Tibial nerve (tissue), 4 donors: ENCODE data around the gene OR52N2. TPM values are rescaled to one million over a fixed set of nuclear protein-coding genes. Genes with fewer than 3 reads are reported as not detected.

Experiments used
- DNase-seq, 2 donors: peaks; one replicate each; pipeline ENCODE4 v3.0.0-alpha.2; 2019; ENCODE audit warnings: low spot score in 2 of 2
- H3K27ac ChIP-seq, 4 donors: fragments of 200-600 bp; sonication (generic) in 3 of 4; one replicate each; pipeline ENCODE4 v1.5.1; 2017 to 2019; ENCODE audit warnings: mild to moderate bottlenecking in 1 of 4
- H3K27me3 ChIP-seq, 2 donors: fragments of 200-600 bp; sonication (generic) in 1 of 2; one replicate each; pipeline versions ENCODE4 v1.5.1 to v1.6.0; 2017 to 2019
- H3K36me3 ChIP-seq, 3 donors: fragments of 200-600 bp; sonication (generic); one replicate each; pipeline ENCODE4 v1.5.1; 2018 to 2019
- H3K4me1 ChIP-seq, 4 donors: fragments of 200-600 bp; sonication (generic) in 3 of 4; one replicate each; pipeline ENCODE4 v1.5.1; 2017 to 2019
- H3K4me3 ChIP-seq, 4 donors: fragments of 200-600 bp; sonication (generic) in 3 of 4; one replicate each; pipeline ENCODE4 v1.5.1; 2017 to 2019; ENCODE audit warnings: mild to moderate bottlenecking in 1 of 4, moderate library complexity in 1 of 4
- H3K9me3 ChIP-seq, 4 donors: fragments of 200-600 bp; sonication (generic) in 3 of 4; one replicate each; pipeline ENCODE4 v1.5.1; 2017 to 2019
- CTCF ChIP-seq, 5 experiments: fragments of 200-600 bp in 3 of 5; fragments of 450-650 bp in 2 of 5; sonication (generic) in 3 of 5; IDR thresholded peaks; one replicate each; pipeline ENCODE4 v1.5.1; 2016 to 2019; ENCODE audit warnings: antibody characterized with exemption in 5 of 5, mild to moderate bottlenecking in 3 of 5, moderate library complexity in 2 of 5
- EP300 ChIP-seq, 2 donors: sonication (generic); formaldehyde crosslinking; IDR thresholded peaks; one replicate each; pipeline ENCODE4 v1.6.1; 2017; ENCODE audit warnings: antibody characterized with exemption in 2 of 2, mild to moderate bottlenecking in 1 of 2
- POLR2A ChIP-seq, 2 donors: fragments of 450-650 bp; IDR thresholded peaks; one replicate each; pipeline ENCODE4 v1.6.1; 2017; ENCODE audit warnings: antibody characterized with exemption in 2 of 2, mild to moderate bottlenecking in 2 of 2, moderate library complexity in 2 of 2
- WGBS, 2 donors: methylation state at CpG; one replicate each; pipeline ENCODE4 v1.1.5; 2018; 5-methylcytosine and 5-hydroxymethylcytosine counted together
- total RNA-seq, 4 donors: library from RNA; depleted of rRNA; stranded (reverse); fragments of >200 nt; gene quantifications; one replicate each; pipeline ENCODE4 v1.1.0, GENCODE V29; 2016

OR52N2 gene
- total RNA-seq, 4 donors from 2014 or later, result not detected

DNA sequence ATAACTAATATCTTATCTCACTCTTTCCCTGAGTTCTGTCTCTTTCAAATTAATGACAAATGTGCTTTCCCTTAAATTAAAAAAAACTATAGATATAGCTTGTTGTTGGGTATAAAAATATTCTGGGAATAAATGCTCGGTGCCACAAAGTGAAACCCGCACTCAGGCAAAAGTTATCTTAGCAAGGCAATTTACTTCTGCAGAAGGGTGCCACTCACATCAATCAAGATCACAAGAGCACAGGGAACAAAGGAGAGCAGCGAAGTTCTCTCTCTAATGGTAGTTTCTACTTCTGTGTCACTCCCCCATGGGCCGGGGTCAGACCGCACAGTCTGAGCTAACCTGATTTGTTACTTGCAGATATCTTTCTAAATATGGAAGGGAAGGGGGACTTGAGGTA, 4.7 kb upstream of the OR52N2 start:
- 86 to 93% methylated on average over 5 of the region's 5 CpGs for WGBS, 2 donors
- Histone ChIP-seq H3K4me1 (peaks cover 0 to 8% (median 0%) of the 10 kb centered on the region in 4 donors), H3K27ac (no peak overlapping the region), H3K9me3 (peaks cover 0 to 7% (median 0%) of the 10 kb centered on the region in 4 donors), H3K27me3 (no peaks in the 10 kb centered on the region), H3K36me3 (no peaks in the 10 kb centered on the region), H3K4me3 (no peak overlapping the region)
- no peak for TF ChIP-seq CTCF (IDR thresholded peaks at IDR 0.05)
- TF ChIP-seq EP300 (IDR thresholded peaks at IDR 0.05), result no peak
- TF ChIP-seq POLR2A (IDR thresholded peaks at IDR 0.05), result no peak
- no peak for DNase-seq

- 66 to 80% methylated on average over 9 to 10 of the region's 10 CpGs for WGBS, 2 donors
- H3K27ac ChIP-seq, result no peak overlapping the region
- H3K4me3 ChIP-seq, result no peak overlapping the region
- H3K9me3 ChIP-seq, result peaks cover 0 to 7% (median 0%) of the 10 kb centered on the region in 4 donors
- no peak for TF ChIP-seq EP300 (IDR thresholded peaks at IDR 0.05)
- no peak for TF ChIP-seq POLR2A (IDR thresholded peaks at IDR 0.05)
- TF ChIP-seq CTCF (IDR thresholded peaks at IDR 0.05), result no peak
- H3K36me3 ChIP-seq, result no peaks in the 10 kb centered on the region
- no peaks in the 10 kb centered on the region for H3K27me3 ChIP-seq
- DNase-seq, result no peak
- H3K4me1 ChIP-seq, result peaks cover 0 to 11% (median 0%) of the 10 kb centered on the region in 4 donors
Observed at GRCh38 chr11:5807580-5807979, 1.1 kb upstream of the OR52N2 start.

GRCh38 chr11:5809122-5809519, 397 bp downstream of the OR52N2 start:
- no peaks in the 10 kb centered on the region for H3K27me3 ChIP-seq
- H3K9me3 ChIP-seq, result peaks cover 0 to 2% (median 0%) of the 10 kb centered on the region in 4 donors
- H3K4me1 ChIP-seq, result peaks cover 0 to 11% (median 0%) of the 10 kb centered on the region in 4 donors
- TF ChIP-seq CTCF (IDR thresholded peaks at IDR 0.05), result no peak
- no peak for TF ChIP-seq POLR2A (IDR thresholded peaks at IDR 0.05)
- no peak for TF ChIP-seq EP300 (IDR thresholded peaks at IDR 0.05)
- no peak overlapping the region for H3K27ac ChIP-seq
- peak overlapping the region; percentile 43 to 61 (median 46) for H3K4me3 ChIP-seq
- no peaks in the 10 kb centered on the region for H3K36me3 ChIP-seq
- no peak for DNase-seq
- WGBS, 2 donors, result 42 to 66% methylated on average over 5 of the region's 5 CpGs

DNA sequence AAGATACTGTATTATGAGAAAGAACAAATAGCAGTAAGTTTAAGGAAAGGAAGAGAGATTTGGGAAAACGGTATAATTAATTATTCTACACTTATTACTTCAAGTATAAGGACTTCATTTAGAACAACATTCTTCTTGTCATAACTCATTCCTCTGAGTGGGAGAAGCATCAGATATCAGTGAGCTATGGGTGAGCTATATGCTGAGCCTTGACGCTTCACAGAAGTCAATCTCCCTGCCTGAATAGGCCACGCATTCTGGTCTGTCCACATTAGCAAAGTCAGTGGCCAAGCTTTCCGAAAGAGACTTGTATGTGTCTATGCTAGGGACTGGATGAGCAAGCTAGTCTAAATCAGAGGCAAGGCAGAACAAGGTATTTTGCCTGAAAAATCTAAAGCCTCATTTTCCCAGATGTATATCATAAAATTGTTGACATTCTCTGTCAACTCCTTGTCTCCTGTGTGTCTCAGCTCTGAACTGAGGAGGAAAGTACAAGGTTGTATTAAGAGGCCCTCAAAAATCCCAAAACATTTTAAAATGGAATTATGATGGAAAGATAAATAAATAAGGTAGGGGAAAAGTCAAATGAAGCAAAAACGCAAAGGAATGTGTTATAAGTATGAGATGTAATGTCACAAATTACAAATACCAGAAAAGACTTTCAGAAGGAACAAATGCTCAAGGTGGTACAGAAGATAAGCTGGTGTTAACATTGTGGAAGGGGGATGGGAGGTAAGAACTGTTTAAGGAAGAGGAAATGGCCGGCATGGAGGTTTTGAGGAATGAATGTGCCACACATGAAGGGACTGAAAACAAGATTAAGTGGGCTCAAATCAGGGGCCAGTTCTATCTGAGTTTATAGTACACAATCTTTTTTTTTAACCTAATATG, 1.4 kb downstream of the OR52N2 start:
- Histone ChIP-seq H3K4me3 (no peak overlapping the region), H3K36me3 (no peaks in the 10 kb centered on the region), H3K27ac (no peak overlapping the region), H3K27me3 (no peaks in the 10 kb centered on the region), H3K4me1 (peaks cover 0 to 11% (median 0%) of the 10 kb centered on the region in 4 donors), H3K9me3 (no peaks in the 10 kb centered on the region)
- DNase-seq, result no peak
- TF ChIP-seq EP300 (IDR thresholded peaks at IDR 0.05), result no peak
- TF ChIP-seq POLR2A (IDR thresholded peaks at IDR 0.05), result no peak
- TF ChIP-seq CTCF (IDR thresholded peaks at IDR 0.05), result no peak
- 70 to 71% methylated on average over 6 of the region's 6 CpGs for WGBS, 2 donors

GRCh38 chr11:5815534-5815933, 6.8 kb downstream of the OR52N2 start:
- no peaks in the 10 kb centered on the region for H3K9me3 ChIP-seq
- H3K27ac ChIP-seq, result no peak overlapping the region
- H3K4me3 ChIP-seq, result no peak overlapping the region
- H3K4me1 ChIP-seq, result peaks cover 0 to 5% (median 0%) of the 10 kb centered on the region in 4 donors
- DNase-seq, result no peak
- TF ChIP-seq POLR2A (IDR thresholded peaks at IDR 0.05), result no peak
- TF ChIP-seq CTCF (IDR thresholded peaks at IDR 0.05), result no peak
- no peak for TF ChIP-seq EP300 (IDR thresholded peaks at IDR 0.05)
- H3K36me3 ChIP-seq, result no peaks in the 10 kb centered on the region
- WGBS, 2 donors, result 46 to 54% methylated on average over 4 of the region's 4 CpGs
- no peaks in the 10 kb centered on the region for H3K27me3 ChIP-seq
